ENCODE results near the gene DUSP28. TPM values are rescaled to one million over a fixed set of nuclear protein-coding genes. Genes with fewer than 3 reads are reported as not detected.
A peak's percentile ranks its signal among the peaks of the same experiment; 100 is the strongest.

The DUSP28 gene
- total and polyA plus RNA-seq, 2 of the 8 experiments (the other 6 are each of a cell fraction or from before 2014, with no cell fraction given) = 2.1 to 2.3 TPM

DNA sequence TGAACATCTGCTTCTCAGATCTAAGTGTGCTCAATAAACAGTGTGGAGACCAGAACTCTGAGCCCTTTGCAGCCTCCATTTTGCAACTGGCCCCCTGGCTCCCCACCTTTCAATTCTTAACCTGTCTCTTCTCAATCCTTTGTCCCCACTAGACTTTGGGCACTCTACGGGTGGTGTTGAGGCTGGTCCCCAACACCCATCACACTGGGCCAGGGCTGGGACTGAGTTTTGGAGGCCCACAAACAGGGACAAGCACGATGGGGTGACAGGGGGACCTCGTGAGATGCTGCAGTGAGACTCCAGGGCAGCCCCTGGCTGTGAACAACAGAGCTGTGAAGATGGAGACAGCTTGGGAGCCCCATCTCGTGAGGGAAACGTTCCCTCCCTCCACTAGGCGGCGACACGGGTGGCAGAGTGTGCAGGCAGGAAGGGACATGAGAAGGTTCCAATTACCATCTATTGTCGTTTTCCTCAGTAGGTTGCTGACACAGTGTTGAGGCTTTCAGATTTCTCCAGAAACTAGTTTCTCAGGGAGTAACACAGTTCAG, 3.5 kb upstream of the DUSP28 start:
- H2BK20ac ChIP-seq (ENCODE audit: low read length) = no peak overlapping the region
- POLR2A ChIA-PET (ENCODE audit: partially characterized antibody) = interaction anchor here (0.9 kb wide), 1 partner anchor 10 kb away, joined by 4 read pairs; no protein-coding TSS in a partner anchor
- no peak overlapping the region for H3K56ac ChIP-seq (replicated peaks; ENCODE audit: insufficient read length, low read depth, low read length)
- peak overlapping the region in 1 of 4 experiments; percentile 55; a peak in 2 of 8 replicates for H3K4me3 ChIP-seq (ENCODE audit: extremely low read depth in 1 of 4, insufficient read depth in 2 of 4, low read depth in 3 of 4, low read length in 4 of 4)
- H2BK12ac ChIP-seq (ENCODE audit: low read depth, low read length) = no peak overlapping the region
- no peak overlapping the region for H3K9ac ChIP-seq (replicated peaks in 1 of 4; ENCODE audit: extremely low read depth in 1 of 4, low read depth in 3 of 4, low read length in 3 of 4)
- peaks cover 3 to 33% (median 22%) of the 10 kb centered on the region in 4 experiments for H3K27me3 ChIP-seq (replicated peaks in 1 of 4; ENCODE audit: control insufficient read depth in 3 of 4, extremely low read depth in 1 of 4, insufficient read depth in 3 of 4, low read length in 3 of 4)
- no peak overlapping the region for H3K4ac ChIP-seq (replicated peaks; ENCODE audit: insufficient read length, low read depth, low read length)
- no peak overlapping the region for H3K18ac ChIP-seq (ENCODE audit: extremely low read depth, low read length)
- no peak overlapping the region for H2AK5ac ChIP-seq (ENCODE audit: low read depth, low read length)
- peak in 1 of 2 experiments; percentile 79 for DNase-seq (ENCODE audit: low read depth in 1 of 2, low spot score in 2 of 2)
- no peak overlapping the region for H3K23ac ChIP-seq (ENCODE audit: insufficient read length)
- H3K4me2 ChIP-seq (ENCODE audit: insufficient read depth in 1 of 2, low read depth in 2 of 2, low read length in 2 of 2) = peak overlapping the region; percentile 60 to 77; a peak in 3 of 4 replicates
- H2BK120ac ChIP-seq (replicated peaks; ENCODE audit: low read depth, low read length) = no peak overlapping the region
- H4K91ac ChIP-seq (replicated peaks; ENCODE audit: insufficient read length, low read length) = no peak overlapping the region
- H3K79me1 ChIP-seq (ENCODE audit: low read depth, low read length) = 0 out of 2 replicates have a peak, but pooled peaks cover 2% of the 10 kb centered on the region
- WGBS, 2 experiments (ENCODE audit: extremely low coverage in 1 of 2, insufficient coverage in 1 of 2, insufficient read length in 1 of 2, insufficient replicate concordance in 2 of 2, low coverage in 1 of 2, low lambda C conversion rate in 2 of 2, missing lambda C conversion rate in 1 of 2) = 34% methylated on average over 9 of the region's 9 CpGs; no CpG with 5 or more reads in 1 of the 2 experiments
- no peak overlapping the region for H2BK5ac ChIP-seq (ENCODE audit: low read depth, low read length)
- H3K27ac ChIP-seq (ENCODE audit: low read depth, low read length) = no peak overlapping the region
- no peak overlapping the region for H4K5ac ChIP-seq (ENCODE audit: insufficient read length, low read depth, low read length)
- H3K14ac ChIP-seq (ENCODE audit: insufficient read length) = no peak overlapping the region
- H2BK15ac ChIP-seq (ENCODE audit: low read length) = no peak overlapping the region
- FAIRE-seq = no peak
- H3K36me3 ChIP-seq (ENCODE audit: control insufficient read depth in 2 of 4, insufficient read depth in 4 of 4, low read length in 3 of 4) = no peaks in the 10 kb centered on the region; a peak in 2 of 8 replicates
- no peak overlapping the region for H4K8ac ChIP-seq (ENCODE audit: extremely low read depth, insufficient read depth, low read length)
- 0 out of 4 replicates have a peak, but pooled peaks cover 0 to 3% of the 10 kb centered on the region in 2 experiments for H3K9me3 ChIP-seq (ENCODE audit: insufficient read depth in 2 of 2, low read depth in 1 of 2, low read length in 1 of 2)
- CTCF ChIA-PET (ENCODE audit: partially characterized antibody) = interaction anchor here (0.9 to 2.4 kb wide), 7 partner anchors 9 to 107 kb away, joined by 3 to 11 read pairs (median 4); partner anchors contain the start of gene CAPN10
- H3K23me2 ChIP-seq (ENCODE audit: low read depth, low read length) = peaks cover 4% of the 10 kb centered on the region; the same call in 1 of the 2 replicates
- H4K20me1 ChIP-seq (replicated peaks in 1 of 2; ENCODE audit: control insufficient read depth in 1 of 2, insufficient read depth in 2 of 2, low read length in 2 of 2) = peaks cover 0 to 4% of the 10 kb centered on the region in 2 experiments
- H2AFZ ChIP-seq (ENCODE audit: low read length) = no peak overlapping the region
- no peaks in the 10 kb centered on the region for H3K79me2 ChIP-seq (ENCODE audit: control insufficient read depth in 1 of 2, insufficient read depth in 2 of 2, low read length in 2 of 2)
- H3K4me1 ChIP-seq (replicated peaks in 1 of 4; ENCODE audit: control insufficient read depth in 3 of 4, insufficient read depth in 4 of 4, low read length in 3 of 4) = peaks cover 0 to 14% (median 9%) of the 10 kb centered on the region in 4 experiments; a peak in 5 of 7 replicates
- TF ChIP-seq BACH1 (IDR thresholded peaks at IDR 0.05; ENCODE audit: low read length) (peak; percentile 48; the same call in 1 of the 2 replicates), BRCA1 (IDR thresholded peaks at IDR 0.05; ENCODE audit: low read depth, low read length) (no peak), YY1 (IDR thresholded peaks at IDR 0.05; ENCODE audit: low read depth, low read length) (0 out of 2 replicates have a peak, but pooled peaks have one; percentile 21), TEAD4 (IDR thresholded peaks at IDR 0.05; ENCODE audit: low read depth, low read length) (no peak), RAD21 (IDR thresholded peaks at IDR 0.05 in 1 of 2, conservative IDR thresholded peaks at IDR 0.05 in 1 of 2; ENCODE audit: low read depth in 2 of 2, low read length in 2 of 2) (peak; percentile 34 to 51), CREB1 (IDR thresholded peaks at IDR 0.05) (peak; percentile 16; the same call in 1 of the 2 replicates), ZNF274 (IDR thresholded peaks at IDR 0.05; ENCODE audit: borderline replicate concordance, extremely low read depth, low read length) (no peak), SIN3A (conservative IDR thresholded peaks at IDR 0.05 in 1 of 2, IDR thresholded peaks at IDR 0.05 in 1 of 2; ENCODE audit: low read depth in 1 of 2, low read length in 2 of 2) (0 out of 4 replicates have a peak, but pooled peaks of 1 of the 2 experiments have one; percentile 28), EZH2 (IDR thresholded peaks at IDR 0.05; ENCODE audit: low read depth, low read length, severe bottlenecking) (no peak), PHF8 (conservative IDR thresholded peaks at IDR 0.05; ENCODE audit: low read depth, low read length) (no peak)

All from H1 (cell line).